Liver (tissue), 9 donors: Measurements from ENCODE around the gene ALG12. TPM values are rescaled to one million over a fixed set of nuclear protein-coding genes. Genes with fewer than 3 reads are reported as not detected.

Source experiments
- DNase-seq: peaks from one replicate; pipeline ENCODE4 v3.0.0-alpha.2; 2017; ENCODE audit warnings: low spot score
- H3K27ac ChIP-seq, 2 donors: one replicate each; pipeline ENCODE4 v1.7.0; 2013; ENCODE audit warnings: inconsistent platforms in 2 of 2, low read length in 2 of 2, control low read depth in 1 of 2, low read depth in 1 of 2, mild to moderate bottlenecking in 1 of 2
- H3K27me3 ChIP-seq, 4 donors: one replicate each; pipeline versions ENCODE4 v1.6.1 to v1.7.0; 2013; ENCODE audit warnings: low read length in 3 of 4, inconsistent platforms in 1 of 4, mild to moderate bottlenecking in 1 of 4, moderate library complexity in 1 of 4; ENCODE audit not compliant: control insufficient read depth in 4 of 4, insufficient read depth in 4 of 4
- H3K36me3 ChIP-seq, 4 donors: one replicate each; pipeline versions ENCODE4 v1.6.1 to v1.7.0; 2013; ENCODE audit warnings: low read length in 3 of 4, mild to moderate bottlenecking in 3 of 4, low read depth in 1 of 4, moderate library complexity in 1 of 4; ENCODE audit not compliant: control insufficient read depth in 4 of 4, insufficient read depth in 3 of 4
- H3K4me1 ChIP-seq, 4 donors: one replicate each; pipeline versions ENCODE4 v1.6.1 to v1.7.0; 2013; ENCODE audit warnings: low read length in 3 of 4, mild to moderate bottlenecking in 3 of 4, moderate library complexity in 1 of 4; ENCODE audit not compliant: control insufficient read depth in 4 of 4, insufficient read depth in 4 of 4
- H3K4me3 ChIP-seq, 3 donors: one replicate each; pipeline versions ENCODE4 v1.6.1 to v1.7.0; 2013; ENCODE audit warnings: low read length in 3 of 3, control low read depth in 1 of 3, low read depth in 1 of 3, mild to moderate bottlenecking in 1 of 3
- H3K9ac ChIP-seq, 2 donors: one replicate each; pipeline ENCODE4 v1.7.0; 2013; ENCODE audit warnings: low read length in 2 of 2, mild to moderate bottlenecking in 2 of 2, moderate library complexity in 2 of 2, control low read depth in 1 of 2, low read depth in 1 of 2
- H3K9me3 ChIP-seq, 4 donors: one replicate each; pipeline versions ENCODE4 v1.6.1 to v1.7.0; 2013; ENCODE audit warnings: low read length in 3 of 4; ENCODE audit not compliant: control insufficient read depth in 4 of 4
- ATF3 ChIP-seq: IDR thresholded peaks from 2 replicates; pipeline ENCODE4 v1.6.1; 2016; ENCODE audit warnings: antibody characterized with exemption
- CTCF ChIP-seq: fragments of 150-350 bp; IDR thresholded peaks from 2 replicates; pipeline ENCODE4 v1.5.1; 2017; ENCODE audit warnings: improper control_type of control experiment, low read depth, low read length; ENCODE audit not compliant: missing input control
- EGR1 ChIP-seq, 2 donors: IDR thresholded peaks; 2 replicates each; pipeline ENCODE4 v1.6.1; 2016 to 2018; ENCODE audit warnings: antibody characterized with exemption in 2 of 2, low read depth in 2 of 2
- FOXA2 ChIP-seq: IDR thresholded peaks from 2 replicates; pipeline ENCODE4 v1.6.1; 2016; ENCODE audit warnings: antibody characterized with exemption
- GABPA ChIP-seq, 2 donors: IDR thresholded peaks in 1 of 2; conservative IDR thresholded peaks in 1 of 2; 2 replicates each; pipeline ENCODE4 v1.6.1; 2016; ENCODE audit warnings: antibody characterized with exemption in 2 of 2, mild to moderate bottlenecking in 1 of 2, moderate library complexity in 1 of 2
- HNF4A ChIP-seq, 2 donors: conservative IDR thresholded peaks; 2 replicates each; pipeline ENCODE4 v1.6.1; 2016; ENCODE audit warnings: antibody characterized with exemption in 2 of 2, mild to moderate bottlenecking in 2 of 2
- HNF4G ChIP-seq: IDR thresholded peaks from 2 replicates; pipeline ENCODE4 v1.6.1; 2016; ENCODE audit warnings: antibody characterized with exemption
- JUND ChIP-seq, 2 donors: IDR thresholded peaks; 2 replicates each; pipeline ENCODE4 v1.6.1; 2016; ENCODE audit warnings: antibody characterized with exemption in 2 of 2
- MAX ChIP-seq: IDR thresholded peaks from 2 replicates; pipeline ENCODE4 v1.6.1; 2016; ENCODE audit warnings: antibody characterized with exemption
- NR2F2 ChIP-seq: IDR thresholded peaks from 2 replicates; pipeline ENCODE4 v1.6.1; 2016; ENCODE audit warnings: antibody characterized with exemption
- RAD21 ChIP-seq, 2 donors: IDR thresholded peaks; 2 replicates each; pipeline ENCODE4 v1.6.1; 2016; ENCODE audit warnings: antibody characterized with exemption in 2 of 2, mild to moderate bottlenecking in 2 of 2
- RXRA ChIP-seq, 2 donors: IDR thresholded peaks; 2 replicates each; pipeline ENCODE4 v1.6.1; 2017 to 2018; ENCODE audit warnings: antibody characterized with exemption in 2 of 2, mild to moderate bottlenecking in 1 of 2
- SP1 ChIP-seq: IDR thresholded peaks from 2 replicates; pipeline ENCODE4 v1.6.1; 2018; ENCODE audit warnings: antibody characterized with exemption, mild to moderate bottlenecking
- TAF1 ChIP-seq: conservative IDR thresholded peaks from 2 replicates; pipeline ENCODE4 v1.6.1; 2016; ENCODE audit warnings: antibody characterized with exemption, mild to moderate bottlenecking
- YY1 ChIP-seq: IDR thresholded peaks from 2 replicates; pipeline ENCODE4 v1.6.1; 2016; ENCODE audit warnings: antibody characterized with exemption, mild to moderate bottlenecking
- ZBTB33 ChIP-seq: IDR thresholded peaks from 2 replicates; pipeline ENCODE4 v1.6.1; 2016; ENCODE audit warnings: antibody characterized with exemption
- WGBS: extraction: QIAGEN DNeasy Blood & Tissue Kit; methylation state at CpG from one replicate; pipeline ENCODE4 v1.1.7; 2013; 5-methylcytosine and 5-hydroxymethylcytosine counted together
- polyA plus RNA-seq, 2 donors: library from polyadenylated mRNA; stranded (reverse) in 1 of 2; unstranded in 1 of 2; fragments of 200-250 nt in 1 of 2; fragments of >200 nt in 1 of 2; fragmentation: Nextera tagmentation in 1 of 2; extraction: Ambion mirVana in 1 of 2; gene quantifications; one replicate each; pipeline versions ENCODE4 v1.2.1 to v1.2.3, GENCODE V29; 2013 to 2015
- total RNA-seq, 2 donors: library from RNA; depleted of rRNA; stranded (reverse); fragments of >200 nt; gene quantifications; one replicate each; pipeline ENCODE4 v1.2.3, GENCODE V29; 2014
- donor health status: healthy.
- donor health status: healthy.
- donor health status: healthy.
- donor health status: healthy.
- donor health status: healthy.

Gene ALG12
- total and polyA plus RNA-seq, 4 donors, result 10.4 to 20.2 (median 14.0) TPM

GRCh38 chr22:49961601-49962011 lies 43.4 kb upstream of the ALG12 start:
- H3K27me3 ChIP-seq, result no peaks in the 10 kb centered on the region
- no peaks in the 10 kb centered on the region for H3K9me3 ChIP-seq
- peak overlapping the region; percentile 95 to 98 (median 95) for H3K4me3 ChIP-seq
- TF ChIP-seq HNF4G (no peak), YY1 (no peak), SP1 (no peak), JUND (IDR thresholded peaks at IDR 0.05) (no peak), EGR1 (IDR thresholded peaks at IDR 0.05; ENCODE audit: low read depth in 2 of 2) (no peak), GABPA (IDR thresholded peaks at IDR 0.05 in 1 of 2, conservative IDR thresholded peaks at IDR 0.05 in 1 of 2) (no peak), RAD21 (IDR thresholded peaks at IDR 0.05) (no peak), TAF1 (no peak)
- H3K27ac ChIP-seq, result peak overlapping the region; percentile 94 to 99
- under 1% methylated on average over 49 of the region's 49 CpGs for WGBS
- H3K36me3 ChIP-seq, result peaks cover 0 to 13% (median 3%) of the 10 kb centered on the region in 4 donors
- DNase-seq, result no peak
- peak overlapping the region; percentile 70 to 80 for H3K9ac ChIP-seq
- H3K4me1 ChIP-seq, result peaks cover 27 to 61% (median 49%) of the 10 kb centered on the region in 4 donors

GRCh38 chr22:49961005-49961600 lies 42.9 kb upstream of the ALG12 start:
- TF ChIP-seq EGR1 (IDR thresholded peaks at IDR 0.05; ENCODE audit: low read depth in 2 of 2) (no peak), TAF1 (no peak), RXRA (IDR thresholded peaks at IDR 0.05) (no peak), MAX (no peak), ATF3 (no peak), CTCF (no peak), NR2F2 (no peak), ZBTB33 (no peak), RAD21 (IDR thresholded peaks at IDR 0.05) (no peak), YY1 (no peak), HNF4A (conservative IDR thresholded peaks at IDR 0.05) (no peak), HNF4G (no peak), FOXA2 (no peak)
- Histone ChIP-seq H3K4me3 (peak overlapping the region; percentile 95 to 98 (median 95)), H3K27me3 (no peaks in the 10 kb centered on the region), H3K4me1 (peaks cover 26 to 61% (median 48%) of the 10 kb centered on the region in 4 donors), H3K36me3 (peaks cover 0 to 13% (median 3%) of the 10 kb centered on the region in 4 donors), H3K9ac (peak overlapping the region; percentile 70 to 80), H3K27ac (peak overlapping the region; percentile 94 to 99), H3K9me3 (no peaks in the 10 kb centered on the region)
- WGBS, result under 1% methylated on average over 84 of the region's 84 CpGs
- no peak for DNase-seq
